GM21529 (cell line): ENCODE measurements around the gene SOX4.
A peak's percentile ranks its signal among the peaks of the same experiment; 100 is the strongest.

Experiments
- ATAC-seq: cut with Tn5 transposase; IDR thresholded peaks from one replicate; pipeline ENCODE4 v1.9.1; 2021; ENCODE audit not compliant: unreplicated experiment

The SOX4 gene

GRCh38 chr6:21593927-21594415 lies 420 bp downstream of the SOX4 start:
- peak; percentile 12 for ATAC-seq

GRCh38 chr6:21594416-21595281 lies 1.1 kb downstream of the SOX4 start:
- ATAC-seq: peak; percentile 30

GRCh38 chr6:21595285-21596144 lies 2.0 kb downstream of the SOX4 start:
- peak; percentile 19 for ATAC-seq

GRCh38 chr6:21596145-21596948 lies 2.8 kb downstream of the SOX4 start:
- peak; percentile 14 for ATAC-seq

- ATAC-seq: no peak
These were observed 3.6 kb downstream of the SOX4 start for GRCh38 chr6:21596949-21597682.

GRCh38 chr6:21597801-21598673 lies 4.5 kb downstream of the SOX4 start:
- ATAC-seq: no peak

- ATAC-seq: no peak
These were observed 5.1 kb downstream of the SOX4 start for GRCh38 chr6:21598674-21599023.

GRCh38 chr6:21599051-21599696 lies 5.6 kb downstream of the SOX4 start:
- no peak for ATAC-seq

GRCh38 chr6:21601339-21601923 lies 7.9 kb downstream of the SOX4 start:
- ATAC-seq: no peak

GRCh38 chr6:21601932-21602390 lies 8.4 kb downstream of the SOX4 start:
- no peak for ATAC-seq

- ATAC-seq: no peak
These were observed 9.8 kb downstream of the SOX4 start for GRCh38 chr6:21603082-21603952.

- no peak for ATAC-seq
These were observed 10.5 kb downstream of the SOX4 start for GRCh38 chr6:21604081-21604480.

- no peak for ATAC-seq
These were observed 11.6 kb downstream of the SOX4 start for GRCh38 chr6:21605166-21605565.

GRCh38 chr6:21608601-21609000 lies 15.1 kb downstream of the SOX4 start:
- ATAC-seq: no peak

- ATAC-seq: no peak
These were observed 16.4 kb downstream of the SOX4 start for GRCh38 chr6:21609881-21610329.

- ATAC-seq: peak; percentile 87
These were observed 16.8 kb downstream of the SOX4 start for GRCh38 chr6:21610341-21610740.

GRCh38 chr6:21611485-21611884 lies 17.9 kb downstream of the SOX4 start:
- ATAC-seq: no peak
